IPS DF 19.7 (cell line): ENCODE data around the gene COL4A1.

Experiments used
- DNase-seq: peaks from one replicate; pipeline ENCODE4 v3.0.0-alpha.2; 2013; ENCODE audit warnings: low read depth, low spot score

COL4A1 gene

GRCh38 chr13:110276553-110276950, 30.4 kb downstream of the COL4A1 start:
- DNase-seq: no peak

DNA sequence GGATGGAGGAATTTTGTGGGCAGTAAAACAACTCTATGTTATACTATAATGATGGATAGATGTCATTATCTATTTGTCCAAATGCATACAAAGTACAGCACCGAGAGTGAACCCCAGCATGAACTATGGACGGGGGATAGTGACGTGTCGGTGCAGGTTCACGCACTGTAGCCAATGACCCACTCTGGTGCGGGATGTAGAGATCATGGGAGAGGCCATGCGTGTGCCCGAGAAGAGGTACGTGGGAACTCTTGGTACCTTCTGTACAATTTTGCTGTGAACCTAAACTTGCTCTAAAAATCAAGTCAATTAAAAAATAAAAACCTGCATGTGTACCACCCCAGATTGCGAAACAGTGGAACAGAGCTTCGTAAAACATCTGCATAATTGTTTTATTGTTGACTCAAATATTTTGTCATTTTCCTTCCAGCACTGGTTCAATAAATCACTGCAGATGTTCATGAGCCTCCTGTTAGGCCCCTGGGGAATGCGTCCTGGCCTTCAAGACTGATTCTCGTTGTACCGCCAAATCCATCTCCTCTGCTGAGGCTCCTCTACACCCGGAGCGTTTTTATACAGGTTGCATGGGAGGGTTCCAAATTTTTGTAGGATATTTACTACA, 30.9 kb downstream of the COL4A1 start:
- no peak for DNase-seq

DNA sequence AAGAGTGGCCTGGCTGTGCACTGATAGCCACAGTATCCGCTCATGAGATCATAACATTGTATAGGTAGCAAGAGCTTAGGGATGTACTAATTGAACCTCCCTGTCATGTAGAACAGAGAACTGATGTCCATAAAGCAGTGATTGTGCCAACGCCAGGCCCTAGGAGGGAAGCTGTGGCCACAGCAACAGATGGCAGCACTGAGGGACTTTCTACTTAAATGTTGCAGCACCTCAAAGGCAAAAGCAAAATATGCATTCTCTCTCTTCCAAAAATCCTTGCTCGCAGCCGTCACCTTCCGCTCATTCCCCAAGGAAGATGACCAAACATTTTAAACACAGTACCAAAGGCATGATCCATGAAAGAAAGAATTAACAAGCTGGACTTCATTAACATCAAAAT, 32.3 kb downstream of the COL4A1 start:
- DNase-seq: no peak

DNA sequence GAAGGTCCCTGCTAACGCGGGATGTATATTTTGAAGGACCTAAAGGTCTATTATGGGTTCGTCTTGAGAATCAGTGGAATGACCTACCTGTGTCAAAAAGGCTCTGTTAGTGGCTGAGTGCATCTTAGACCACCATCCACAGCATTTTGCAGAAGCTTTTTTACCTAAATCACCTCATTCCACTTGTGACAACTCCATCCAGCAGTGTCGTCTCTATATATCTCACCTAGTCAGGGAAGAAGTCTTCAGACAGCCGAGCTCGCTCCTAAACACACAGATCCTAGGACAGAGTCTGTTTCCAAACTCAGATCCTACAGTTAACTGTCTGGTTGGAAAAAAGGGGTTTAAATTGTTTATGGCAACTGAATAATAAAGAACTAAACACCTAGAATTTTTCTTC, 33.7 kb downstream of the COL4A1 start:
- DNase-seq: no peak

GRCh38 chr13:110272651-110273050, 34.3 kb downstream of the COL4A1 start:
- DNase-seq: no peak

DNA sequence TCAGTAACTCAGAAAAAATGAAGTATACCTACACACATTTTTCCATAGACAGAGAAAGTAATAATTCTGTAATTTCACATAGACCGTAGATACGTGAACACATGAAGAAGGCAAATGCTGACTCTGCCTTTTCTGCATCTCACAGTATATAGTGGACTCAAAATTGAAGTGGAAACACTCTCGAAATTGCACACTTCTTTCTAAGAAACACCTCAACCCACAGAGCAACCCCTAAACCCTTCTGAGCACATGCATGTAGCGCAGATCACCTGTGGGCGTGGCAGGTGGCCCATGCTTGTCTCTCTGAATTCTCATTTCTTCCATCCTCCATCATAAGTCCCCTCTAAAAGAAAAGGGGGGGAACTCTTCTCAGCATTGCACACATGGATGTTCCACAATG, 34.7 kb downstream of the COL4A1 start:
- DNase-seq: no peak

- no peak for DNase-seq
Observed at GRCh38 chr13:110271313-110271712, 35.6 kb downstream of the COL4A1 start.

DNA sequence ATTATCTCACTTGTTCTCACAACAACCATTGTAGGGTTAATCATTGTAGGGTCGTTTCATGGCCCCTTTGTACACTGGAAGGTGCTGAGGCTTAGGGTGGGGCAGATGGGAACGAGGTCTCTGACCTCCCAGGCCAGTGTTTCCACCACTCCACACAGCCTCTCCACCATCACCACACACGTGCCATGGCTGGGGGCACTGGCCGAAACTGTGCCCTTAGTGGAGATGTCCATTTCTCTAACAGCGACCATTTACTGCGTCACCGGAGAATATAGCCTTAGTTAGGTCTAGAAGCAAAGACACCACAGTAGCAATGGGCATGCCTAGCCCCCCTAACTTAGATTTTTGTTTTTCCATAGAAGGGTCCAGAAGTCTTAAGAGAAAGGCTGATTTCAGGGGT, 36.5 kb downstream of the COL4A1 start:
- DNase-seq: no peak

GRCh38 chr13:110269509-110270185, 37.3 kb downstream of the COL4A1 start:
- DNase-seq: no peak

DNA sequence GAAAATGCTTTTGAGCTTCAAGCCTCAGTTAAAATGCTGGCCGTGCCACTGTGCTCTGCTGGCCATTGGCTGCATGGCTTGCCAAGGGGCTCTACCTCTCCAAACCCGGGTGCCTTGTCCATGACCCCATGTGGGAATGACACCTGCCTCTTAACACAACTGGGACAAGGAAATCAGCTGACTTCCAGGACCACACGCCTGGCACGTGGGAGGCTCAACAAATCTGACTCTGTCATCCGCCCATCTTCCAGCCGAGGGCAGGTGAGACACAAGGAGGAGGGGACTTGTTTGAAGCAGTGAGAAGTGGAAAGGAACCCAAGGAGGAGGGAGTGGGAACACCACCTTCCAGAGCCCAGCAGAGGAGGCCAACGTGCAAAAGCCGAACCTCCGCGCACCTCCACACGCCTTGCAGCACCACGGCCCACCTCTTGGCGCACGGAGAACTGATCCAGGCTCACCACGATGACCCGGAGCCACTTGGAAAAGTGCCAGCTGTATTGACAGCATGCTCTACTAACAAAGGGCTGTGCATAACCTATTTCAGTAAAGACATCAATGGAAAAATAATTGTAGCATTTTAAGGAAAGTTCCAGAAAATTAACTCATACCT, 38.3 kb downstream of the COL4A1 start:
- DNase-seq: no peak

DNA sequence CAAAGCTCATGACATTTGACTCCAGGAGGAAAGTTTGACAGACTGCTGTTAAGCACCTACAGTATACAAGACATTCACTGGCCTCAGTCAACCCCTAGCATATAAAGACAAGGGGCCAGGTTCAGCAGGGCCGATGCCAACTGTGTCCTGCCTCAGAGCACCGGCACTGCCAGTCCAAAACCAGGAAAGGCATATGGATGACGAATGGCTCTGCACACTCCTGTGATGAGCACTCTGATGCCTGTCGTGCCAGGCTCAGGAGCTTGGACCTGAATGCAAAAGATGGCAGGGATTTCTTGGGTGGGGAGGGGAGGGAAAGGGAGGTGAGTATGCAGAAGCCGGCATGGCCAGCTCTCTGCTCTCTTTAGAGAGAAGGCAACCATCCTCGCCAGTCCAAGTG, 38.9 kb downstream of the COL4A1 start:
- no peak for DNase-seq

GRCh38 chr13:110266983-110267382, 40.0 kb downstream of the COL4A1 start:
- DNase-seq: peak; percentile 33

DNA sequence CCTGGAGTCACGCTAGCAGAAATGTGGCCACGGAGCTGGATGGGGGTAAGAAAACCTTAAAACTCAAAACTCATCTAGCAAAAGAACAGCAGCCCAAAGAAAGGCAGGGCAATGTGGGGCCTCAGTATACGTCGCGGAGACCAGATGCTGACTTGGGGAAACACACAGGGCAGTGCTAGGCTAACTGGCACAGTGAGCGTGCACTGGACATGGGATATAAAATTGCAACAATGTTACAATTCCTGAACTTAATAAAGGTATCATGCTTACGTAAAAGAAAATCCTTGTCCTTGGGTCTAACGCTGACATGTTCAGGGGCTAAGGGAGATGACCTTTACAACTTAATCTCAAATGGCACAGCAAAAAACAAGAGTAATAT, 40.5 kb downstream of the COL4A1 start:
- no peak for DNase-seq

GRCh38 chr13:110265682-110266430, 41.1 kb downstream of the COL4A1 start:
- no peak for DNase-seq

GRCh38 chr13:110265341-110265681, 41.6 kb downstream of the COL4A1 start:
- DNase-seq: no peak

DNA sequence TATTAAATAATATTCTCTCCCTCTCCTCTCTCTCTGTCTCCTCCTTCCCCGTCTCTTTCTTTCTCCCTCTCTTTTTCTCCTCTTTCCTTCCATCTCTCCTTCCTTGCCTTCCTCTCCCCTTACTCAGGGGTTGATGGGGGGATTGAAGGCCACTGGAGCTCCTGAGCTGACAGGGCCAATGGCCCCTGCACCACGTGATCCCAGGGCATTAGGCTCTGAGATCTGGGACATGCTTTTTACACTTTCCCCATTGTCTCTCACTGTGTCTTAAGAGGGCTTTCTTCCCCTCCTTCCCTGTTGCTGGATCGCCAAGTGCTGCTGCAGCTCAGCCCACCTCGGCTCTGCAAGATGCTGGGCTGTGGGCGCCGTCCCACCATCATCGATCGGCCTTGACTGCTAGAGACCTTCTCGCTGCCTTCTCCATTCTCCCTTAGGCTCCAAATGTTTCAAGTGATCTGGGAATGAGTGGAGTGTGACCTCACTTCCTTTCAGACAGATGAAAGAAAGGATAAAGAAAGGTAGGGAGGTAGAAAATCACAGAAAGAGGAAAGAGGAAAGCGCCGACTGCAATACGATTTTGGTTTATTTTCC, 42.2 kb downstream of the COL4A1 start:
- no peak for DNase-seq

DNA sequence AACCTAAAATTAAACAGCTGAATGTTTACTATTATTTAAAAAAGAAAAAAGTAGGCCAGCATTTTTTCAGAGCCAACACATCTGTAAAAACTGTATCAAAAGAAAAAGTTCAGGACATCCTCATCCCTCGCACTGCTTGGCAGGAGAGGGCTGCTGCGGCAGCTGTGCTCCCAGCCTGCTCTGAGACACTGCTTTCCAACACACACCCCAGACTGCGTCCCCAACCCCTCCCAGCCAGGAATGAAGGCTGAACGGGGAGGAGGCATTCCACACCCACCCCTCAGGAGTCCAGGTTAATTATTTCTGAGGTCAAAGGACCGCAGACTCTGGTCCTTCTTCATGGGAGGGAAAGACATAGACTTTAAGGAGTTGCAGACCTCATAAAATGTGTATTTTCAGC, 43.1 kb downstream of the COL4A1 start:
- no peak for DNase-seq

GRCh38 chr13:110263404-110263803, 43.6 kb downstream of the COL4A1 start:
- no peak for DNase-seq

DNA sequence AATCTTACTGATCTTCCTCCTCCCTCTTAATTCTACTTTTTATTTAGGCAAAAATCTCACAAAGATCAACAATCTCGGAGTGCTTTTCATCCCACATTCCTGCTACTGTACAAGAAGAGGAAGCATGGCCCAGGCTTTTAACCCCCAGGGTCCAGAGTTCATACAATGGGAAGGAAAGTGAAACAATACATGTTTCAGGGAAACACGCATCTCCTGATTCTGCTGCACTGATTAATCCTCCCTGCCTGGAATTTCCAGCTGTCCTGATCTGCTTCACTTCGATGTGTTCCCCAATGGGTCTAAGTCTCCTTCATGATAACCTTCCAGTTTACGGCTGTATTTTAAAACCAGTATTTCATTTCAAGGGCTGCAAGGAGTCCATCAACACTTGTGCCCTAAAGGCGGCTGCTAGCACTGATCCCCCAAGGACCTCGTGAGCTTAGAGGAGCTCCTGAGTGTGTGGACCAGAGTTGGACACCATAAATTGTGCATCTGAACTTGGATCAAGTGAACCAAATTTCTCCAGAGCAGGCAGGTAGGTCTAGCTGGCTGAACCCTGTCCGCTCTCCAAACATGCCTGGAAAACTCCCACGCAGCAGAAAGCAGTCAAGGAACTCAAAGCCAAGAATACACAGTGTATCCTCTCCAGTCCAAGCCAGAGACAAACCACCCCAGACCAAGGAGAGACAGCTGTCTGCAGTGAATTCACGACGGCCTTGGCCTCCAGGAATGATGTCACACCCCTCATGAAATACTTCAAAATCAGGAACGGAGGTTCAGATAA, 44.3 kb downstream of the COL4A1 start:
- DNase-seq: no peak

GRCh38 chr13:110262082-110262436, 44.9 kb downstream of the COL4A1 start:
- DNase-seq: no peak
